ENCODE results near the gene SPIB. TPM values are rescaled to one million over a fixed set of nuclear protein-coding genes. Genes with fewer than 3 reads are reported as not detected.

Gene SPIB
- total and polyA plus RNA-seq, 2 experiments from 2014 or later = 12.6 to 17.5 TPM

DNA sequence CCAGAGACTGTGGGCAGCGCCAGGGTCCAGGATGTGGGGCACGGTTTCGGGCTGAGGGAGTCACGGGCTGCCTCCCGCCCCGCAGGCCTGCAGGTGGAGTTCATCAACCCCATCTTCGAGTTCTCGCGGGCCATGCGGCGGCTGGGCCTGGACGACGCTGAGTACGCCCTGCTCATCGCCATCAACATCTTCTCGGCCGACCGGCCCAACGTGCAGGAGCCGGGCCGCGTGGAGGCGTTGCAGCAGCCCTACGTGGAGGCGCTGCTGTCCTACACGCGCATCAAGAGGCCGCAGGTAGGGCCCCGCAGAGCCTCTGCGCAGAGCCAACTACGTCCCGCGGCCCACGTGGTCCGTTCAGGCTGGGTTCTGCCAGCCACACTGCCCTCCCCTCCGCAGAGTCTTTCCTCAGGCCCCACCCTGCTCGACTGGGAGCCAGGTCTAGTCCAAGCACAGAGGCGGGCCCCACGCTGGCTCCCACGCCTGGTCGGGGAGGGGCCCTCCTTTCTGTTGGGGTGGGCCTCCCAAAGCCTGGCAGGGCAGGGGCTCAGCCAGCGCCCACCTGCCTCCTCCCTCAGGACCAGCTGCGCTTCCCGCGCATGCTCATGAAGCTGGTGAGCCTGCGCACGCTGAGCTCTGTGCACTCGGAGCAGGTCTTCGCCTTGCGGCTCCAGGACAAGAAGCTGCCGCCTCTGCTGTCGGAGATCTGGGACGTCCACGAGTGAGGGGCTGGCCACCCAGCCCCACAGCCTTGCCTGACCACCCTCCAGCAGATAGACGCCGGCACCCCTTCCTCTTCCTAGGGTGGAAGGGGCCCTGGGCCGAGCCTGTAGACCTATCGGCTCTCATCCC, 36.6 kb upstream of the SPIB start (continued):
- TF ChIP-seq, protein P1, sequence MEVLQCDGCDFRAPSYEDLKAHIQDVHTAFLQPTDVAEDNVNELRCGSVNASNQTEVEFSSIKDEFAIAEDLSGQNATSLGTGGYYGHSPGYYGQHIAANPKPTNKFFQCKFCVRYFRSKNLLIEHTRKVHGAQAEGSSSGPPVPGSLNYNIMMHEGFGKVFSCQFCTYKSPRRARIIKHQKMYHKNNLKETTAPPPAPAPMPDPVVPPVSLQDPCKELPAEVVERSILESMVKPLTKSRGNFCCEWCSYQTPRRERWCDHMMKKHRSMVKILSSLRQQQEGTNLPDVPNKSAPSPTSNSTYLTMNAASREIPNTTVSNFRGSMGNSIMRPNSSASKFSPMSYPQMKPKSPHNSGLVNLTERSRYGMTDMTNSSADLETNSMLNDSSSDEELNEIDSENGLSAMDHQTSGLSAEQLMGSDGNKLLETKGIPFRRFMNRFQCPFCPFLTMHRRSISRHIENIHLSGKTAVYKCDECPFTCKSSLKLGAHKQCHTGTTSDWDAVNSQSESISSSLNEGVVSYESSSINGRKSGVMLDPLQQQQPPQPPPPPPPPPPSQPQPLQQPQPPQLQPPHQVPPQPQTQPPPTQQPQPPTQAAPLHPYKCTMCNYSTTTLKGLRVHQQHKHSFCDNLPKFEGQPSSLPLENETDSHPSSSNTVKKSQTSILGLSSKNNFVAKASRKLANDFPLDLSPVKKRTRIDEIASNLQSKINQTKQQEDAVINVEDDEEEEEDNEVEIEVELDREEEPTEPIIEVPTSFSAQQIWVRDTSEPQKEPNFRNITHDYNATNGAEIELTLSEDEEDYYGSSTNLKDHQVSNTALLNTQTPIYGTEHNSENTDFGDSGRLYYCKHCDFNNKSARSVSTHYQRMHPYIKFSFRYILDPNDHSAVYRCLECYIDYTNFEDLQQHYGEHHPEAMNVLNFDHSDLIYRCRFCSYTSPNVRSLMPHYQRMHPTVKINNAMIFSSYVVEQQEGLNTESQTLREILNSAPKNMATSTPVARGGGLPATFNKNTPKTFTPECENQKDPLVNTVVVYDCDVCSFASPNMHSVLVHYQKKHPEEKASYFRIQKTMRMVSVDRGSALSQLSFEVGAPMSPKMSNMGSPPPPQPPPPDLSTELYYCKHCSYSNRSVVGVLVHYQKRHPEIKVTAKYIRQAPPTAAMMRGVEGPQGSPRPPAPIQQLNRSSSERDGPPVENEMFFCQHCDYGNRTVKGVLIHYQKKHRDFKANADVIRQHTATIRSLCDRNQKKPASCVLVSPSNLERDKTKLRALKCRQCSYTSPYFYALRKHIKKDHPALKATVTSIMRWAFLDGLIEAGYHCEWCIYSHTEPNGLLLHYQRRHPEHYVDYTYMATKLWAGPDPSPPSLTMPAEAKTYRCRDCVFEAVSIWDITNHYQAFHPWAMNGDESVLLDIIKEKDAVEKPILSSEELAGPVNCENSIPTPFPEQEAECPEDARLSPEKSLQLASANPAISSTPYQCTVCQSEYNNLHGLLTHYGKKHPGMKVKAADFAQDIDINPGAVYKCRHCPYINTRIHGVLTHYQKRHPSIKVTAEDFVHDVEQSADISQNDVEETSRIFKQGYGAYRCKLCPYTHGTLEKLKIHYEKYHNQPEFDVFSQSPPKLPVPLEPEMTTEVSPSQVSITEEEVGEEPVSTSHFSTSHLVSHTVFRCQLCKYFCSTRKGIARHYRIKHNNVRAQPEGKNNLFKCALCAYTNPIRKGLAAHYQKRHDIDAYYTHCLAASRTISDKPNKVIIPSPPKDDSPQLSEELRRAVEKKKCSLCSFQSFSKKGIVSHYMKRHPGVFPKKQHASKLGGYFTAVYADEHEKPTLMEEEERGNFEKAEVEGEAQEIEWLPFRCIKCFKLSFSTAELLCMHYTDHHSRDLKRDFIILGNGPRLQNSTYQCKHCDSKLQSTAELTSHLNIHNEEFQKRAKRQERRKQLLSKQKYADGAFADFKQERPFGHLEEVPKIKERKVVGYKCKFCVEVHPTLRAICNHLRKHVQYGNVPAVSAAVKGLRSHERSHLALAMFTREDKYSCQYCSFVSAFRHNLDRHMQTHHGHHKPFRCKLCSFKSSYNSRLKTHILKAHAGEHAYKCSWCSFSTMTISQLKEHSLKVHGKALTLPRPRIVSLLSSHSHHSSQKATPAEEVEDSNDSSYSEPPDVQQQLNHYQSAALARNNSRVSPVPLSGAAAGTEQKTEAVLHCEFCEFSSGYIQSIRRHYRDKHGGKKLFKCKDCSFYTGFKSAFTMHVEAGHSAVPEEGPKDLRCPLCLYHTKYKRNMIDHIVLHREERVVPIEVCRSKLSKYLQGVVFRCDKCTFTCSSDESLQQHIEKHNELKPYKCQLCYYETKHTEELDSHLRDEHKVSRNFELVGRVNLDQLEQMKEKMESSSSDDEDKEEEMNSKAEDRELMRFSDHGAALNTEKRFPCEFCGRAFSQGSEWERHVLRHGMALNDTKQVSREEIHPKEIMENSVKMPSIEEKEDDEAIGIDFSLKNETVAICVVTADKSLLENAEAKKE (CRISPR knock-in tag; IDR thresholded peaks at IDR 0.05) = no peak
- TF ChIP-seq EZH2 (IDR thresholded peaks at IDR 0.05; ENCODE audit: low read depth, unreplicated experiment) = no peak
- TF ChIP-seq ZNF331 (CRISPR knock-in tag; IDR thresholded peaks at IDR 0.05; ENCODE audit: low read depth) = no peak
- TF ChIP-seq NANOG (IDR thresholded peaks at IDR 0.05; ENCODE audit: borderline replicate concordance) = no peak
- TF ChIP-seq, protein P2, sequence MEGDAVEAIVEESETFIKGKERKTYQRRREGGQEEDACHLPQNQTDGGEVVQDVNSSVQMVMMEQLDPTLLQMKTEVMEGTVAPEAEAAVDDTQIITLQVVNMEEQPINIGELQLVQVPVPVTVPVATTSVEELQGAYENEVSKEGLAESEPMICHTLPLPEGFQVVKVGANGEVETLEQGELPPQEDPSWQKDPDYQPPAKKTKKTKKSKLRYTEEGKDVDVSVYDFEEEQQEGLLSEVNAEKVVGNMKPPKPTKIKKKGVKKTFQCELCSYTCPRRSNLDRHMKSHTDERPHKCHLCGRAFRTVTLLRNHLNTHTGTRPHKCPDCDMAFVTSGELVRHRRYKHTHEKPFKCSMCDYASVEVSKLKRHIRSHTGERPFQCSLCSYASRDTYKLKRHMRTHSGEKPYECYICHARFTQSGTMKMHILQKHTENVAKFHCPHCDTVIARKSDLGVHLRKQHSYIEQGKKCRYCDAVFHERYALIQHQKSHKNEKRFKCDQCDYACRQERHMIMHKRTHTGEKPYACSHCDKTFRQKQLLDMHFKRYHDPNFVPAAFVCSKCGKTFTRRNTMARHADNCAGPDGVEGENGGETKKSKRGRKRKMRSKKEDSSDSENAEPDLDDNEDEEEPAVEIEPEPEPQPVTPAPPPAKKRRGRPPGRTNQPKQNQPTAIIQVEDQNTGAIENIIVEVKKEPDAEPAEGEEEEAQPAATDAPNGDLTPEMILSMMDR (conservative IDR thresholded peaks at IDR 0.05; ENCODE audit: low read depth in 2 of 2) = no peak
- no peak for TF ChIP-seq STAT1 (IDR thresholded peaks at IDR 0.05; ENCODE audit: unreplicated experiment)
- no peak for TF ChIP-seq ZNF114 (CRISPR knock-in tag; IDR thresholded peaks at IDR 0.05)
- TF ChIP-seq, protein P3, sequence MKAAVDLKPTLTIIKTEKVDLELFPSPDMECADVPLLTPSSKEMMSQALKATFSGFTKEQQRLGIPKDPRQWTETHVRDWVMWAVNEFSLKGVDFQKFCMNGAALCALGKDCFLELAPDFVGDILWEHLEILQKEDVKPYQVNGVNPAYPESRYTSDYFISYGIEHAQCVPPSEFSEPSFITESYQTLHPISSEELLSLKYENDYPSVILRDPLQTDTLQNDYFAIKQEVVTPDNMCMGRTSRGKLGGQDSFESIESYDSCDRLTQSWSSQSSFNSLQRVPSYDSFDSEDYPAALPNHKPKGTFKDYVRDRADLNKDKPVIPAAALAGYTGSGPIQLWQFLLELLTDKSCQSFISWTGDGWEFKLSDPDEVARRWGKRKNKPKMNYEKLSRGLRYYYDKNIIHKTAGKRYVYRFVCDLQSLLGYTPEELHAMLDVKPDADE (IDR thresholded peaks at IDR 0.05) = no peak
